HL-60 (cell line): Measurements from ENCODE around the gene CSRNP2.

Source experiments
- CTCF ChIP-seq: IDR thresholded peaks from one replicate; pipeline ENCODE4 v1.5.1; 2011; ENCODE audit warnings: low read length, control low read depth, inconsistent platforms; ENCODE audit not compliant: insufficient read depth
- POLR2AphosphoS5 ChIP-seq: IDR thresholded peaks from 2 replicates; pipeline ENCODE4 v1.6.1; 2012; ENCODE audit warnings: low read depth
- TF ChIP-seq, protein P1 (sequence below): IDR thresholded peaks from 2 replicates; pipeline ENCODE4 v1.6.1; 2012; ENCODE audit warnings: low read depth; ENCODE audit not compliant: insufficient replicate concordance

DNA sequence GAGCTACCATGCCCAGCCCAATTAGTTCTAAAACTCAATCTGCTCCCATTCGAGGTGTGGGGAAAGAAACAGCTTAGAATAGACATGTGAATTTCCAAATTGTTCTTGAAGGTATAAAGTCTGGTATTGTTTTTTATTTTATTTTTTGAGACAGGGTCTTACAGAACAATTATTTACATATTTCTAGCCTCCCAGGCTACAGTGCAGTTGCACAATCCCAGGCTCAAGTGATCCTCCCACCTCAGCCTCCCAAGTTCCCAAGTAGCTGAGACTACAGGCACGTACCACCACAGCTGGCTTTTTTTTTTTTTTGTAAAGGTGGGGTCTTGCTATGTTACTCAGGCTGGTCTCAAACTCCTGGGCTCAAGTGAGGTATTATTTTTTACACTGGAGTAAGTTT lies 63.5 kb downstream of the CSRNP2 start:
- no peak for TF ChIP-seq CTCF
- no peak for TF ChIP-seq POLR2AphosphoS5
- TF ChIP-seq, protein P1, sequence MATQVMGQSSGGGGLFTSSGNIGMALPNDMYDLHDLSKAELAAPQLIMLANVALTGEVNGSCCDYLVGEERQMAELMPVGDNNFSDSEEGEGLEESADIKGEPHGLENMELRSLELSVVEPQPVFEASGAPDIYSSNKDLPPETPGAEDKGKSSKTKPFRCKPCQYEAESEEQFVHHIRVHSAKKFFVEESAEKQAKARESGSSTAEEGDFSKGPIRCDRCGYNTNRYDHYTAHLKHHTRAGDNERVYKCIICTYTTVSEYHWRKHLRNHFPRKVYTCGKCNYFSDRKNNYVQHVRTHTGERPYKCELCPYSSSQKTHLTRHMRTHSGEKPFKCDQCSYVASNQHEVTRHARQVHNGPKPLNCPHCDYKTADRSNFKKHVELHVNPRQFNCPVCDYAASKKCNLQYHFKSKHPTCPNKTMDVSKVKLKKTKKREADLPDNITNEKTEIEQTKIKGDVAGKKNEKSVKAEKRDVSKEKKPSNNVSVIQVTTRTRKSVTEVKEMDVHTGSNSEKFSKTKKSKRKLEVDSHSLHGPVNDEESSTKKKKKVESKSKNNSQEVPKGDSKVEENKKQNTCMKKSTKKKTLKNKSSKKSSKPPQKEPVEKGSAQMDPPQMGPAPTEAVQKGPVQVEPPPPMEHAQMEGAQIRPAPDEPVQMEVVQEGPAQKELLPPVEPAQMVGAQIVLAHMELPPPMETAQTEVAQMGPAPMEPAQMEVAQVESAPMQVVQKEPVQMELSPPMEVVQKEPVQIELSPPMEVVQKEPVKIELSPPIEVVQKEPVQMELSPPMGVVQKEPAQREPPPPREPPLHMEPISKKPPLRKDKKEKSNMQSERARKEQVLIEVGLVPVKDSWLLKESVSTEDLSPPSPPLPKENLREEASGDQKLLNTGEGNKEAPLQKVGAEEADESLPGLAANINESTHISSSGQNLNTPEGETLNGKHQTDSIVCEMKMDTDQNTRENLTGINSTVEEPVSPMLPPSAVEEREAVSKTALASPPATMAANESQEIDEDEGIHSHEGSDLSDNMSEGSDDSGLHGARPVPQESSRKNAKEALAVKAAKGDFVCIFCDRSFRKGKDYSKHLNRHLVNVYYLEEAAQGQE: no peak
